Measurements from ENCODE around the gene DOCK7. TPM values are rescaled to one million over a fixed set of nuclear protein-coding genes. Genes with fewer than 3 reads are reported as not detected.
"Not testable (repeated sequence)": the region's sequence is repeated elsewhere in the genome, so short reads cannot be mapped to it uniquely, and the experiment has no call there.

The DOCK7 gene
- total RNA-seq, 1 donor from 2014 or later = 46.0 TPM

- peaks cover 0 to 9% of the 10 kb centered on the region in 2 donors for H3K4me1 ChIP-seq
- H3K4me3 ChIP-seq = no peak overlapping the region
- H3K36me3 ChIP-seq = no peaks in the 10 kb centered on the region
- TF ChIP-seq, protein P1, sequence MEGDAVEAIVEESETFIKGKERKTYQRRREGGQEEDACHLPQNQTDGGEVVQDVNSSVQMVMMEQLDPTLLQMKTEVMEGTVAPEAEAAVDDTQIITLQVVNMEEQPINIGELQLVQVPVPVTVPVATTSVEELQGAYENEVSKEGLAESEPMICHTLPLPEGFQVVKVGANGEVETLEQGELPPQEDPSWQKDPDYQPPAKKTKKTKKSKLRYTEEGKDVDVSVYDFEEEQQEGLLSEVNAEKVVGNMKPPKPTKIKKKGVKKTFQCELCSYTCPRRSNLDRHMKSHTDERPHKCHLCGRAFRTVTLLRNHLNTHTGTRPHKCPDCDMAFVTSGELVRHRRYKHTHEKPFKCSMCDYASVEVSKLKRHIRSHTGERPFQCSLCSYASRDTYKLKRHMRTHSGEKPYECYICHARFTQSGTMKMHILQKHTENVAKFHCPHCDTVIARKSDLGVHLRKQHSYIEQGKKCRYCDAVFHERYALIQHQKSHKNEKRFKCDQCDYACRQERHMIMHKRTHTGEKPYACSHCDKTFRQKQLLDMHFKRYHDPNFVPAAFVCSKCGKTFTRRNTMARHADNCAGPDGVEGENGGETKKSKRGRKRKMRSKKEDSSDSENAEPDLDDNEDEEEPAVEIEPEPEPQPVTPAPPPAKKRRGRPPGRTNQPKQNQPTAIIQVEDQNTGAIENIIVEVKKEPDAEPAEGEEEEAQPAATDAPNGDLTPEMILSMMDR (IDR thresholded peaks at IDR 0.05) = no peak
- no peaks in the 10 kb centered on the region for H3K9me3 ChIP-seq
- no peaks in the 10 kb centered on the region for H3K27me3 ChIP-seq
- H3K27ac ChIP-seq = no peak overlapping the region
- intact Hi-C loops (cut with DNase I) = no loop called here
- no peak for DNase-seq (ENCODE audit: low spot score in 2 of 2)
Measured at GRCh38 chr1:62720946-62721554, 32.9 kb upstream of the DOCK7 start.

GRCh38 chr1:62718400-62718799 lies 30.2 kb upstream of the DOCK7 start:
- intact Hi-C loops (cut with DNase I); H3K4me1 ChIP-seq; H3K4me3 ChIP-seq; H3K27me3 ChIP-seq; H3K36me3 ChIP-seq; DNase-seq (ENCODE audit: low spot score in 2 of 2); H3K27ac ChIP-seq; H3K9me3 ChIP-seq: not testable (repeated sequence)

DNA sequence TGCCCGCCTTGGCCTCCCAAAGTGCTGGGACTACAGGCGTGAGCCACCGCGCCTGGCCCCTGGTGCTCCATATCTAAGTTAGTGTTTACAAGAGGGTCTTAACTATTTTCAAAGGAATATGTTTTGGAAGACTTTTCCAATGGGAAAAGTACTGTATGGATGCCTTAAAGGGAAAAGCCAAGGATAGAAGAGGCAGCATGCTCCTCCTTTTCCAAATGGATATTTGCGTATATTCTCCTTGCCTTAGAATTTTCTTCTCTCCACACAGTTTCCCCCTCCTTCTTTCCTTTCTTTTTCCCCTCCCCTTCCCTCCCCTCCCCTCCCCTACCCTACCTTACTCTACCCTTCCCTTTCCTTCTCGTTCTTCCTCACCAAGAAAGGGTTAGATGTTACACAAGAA lies 29.3 kb upstream of the DOCK7 start:
- no peaks in the 10 kb centered on the region for H3K27me3 ChIP-seq

DNA sequence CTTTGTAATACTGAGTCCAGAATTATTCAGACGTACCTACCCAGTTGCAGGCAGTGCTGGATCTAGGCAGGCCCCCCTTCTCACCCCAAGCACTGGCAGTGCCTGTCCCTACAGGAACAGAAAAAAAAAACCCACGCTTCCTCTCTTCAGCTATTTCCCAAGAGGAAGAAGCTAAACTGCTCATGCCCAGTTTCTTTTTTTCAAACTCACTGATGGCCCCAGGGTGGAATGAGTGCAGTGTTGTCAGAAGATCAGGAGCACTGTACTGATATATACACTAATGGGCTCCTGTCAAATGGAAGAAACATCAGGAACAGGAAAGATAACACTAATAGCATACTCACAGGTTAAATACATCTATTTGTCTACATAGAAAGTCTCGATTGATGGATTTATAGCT lies 28.2 kb upstream of the DOCK7 start:
- no peak overlapping the region for H3K4me3 ChIP-seq
- H3K36me3 ChIP-seq = no peaks in the 10 kb centered on the region
- no peaks in the 10 kb centered on the region for H3K27me3 ChIP-seq
- H3K4me1 ChIP-seq = no peaks in the 10 kb centered on the region
- no peak overlapping the region for H3K27ac ChIP-seq
- TF ChIP-seq, protein P1 (IDR thresholded peaks at IDR 0.05) = no peak
- intact Hi-C loops (cut with DNase I) = no loop called here
- H3K9me3 ChIP-seq = no peaks in the 10 kb centered on the region
- DNase-seq (ENCODE audit: low spot score in 2 of 2) = no peak

More for the DNA sequence above, 29.3 kb upstream of the DOCK7 start:
- H3K4me1 ChIP-seq = no peaks in the 10 kb centered on the region
- TF ChIP-seq, protein P1 (IDR thresholded peaks at IDR 0.05) = no peak
- H3K4me3 ChIP-seq = no peak overlapping the region
- H3K27ac ChIP-seq = no peak overlapping the region
- no peak for DNase-seq (ENCODE audit: low spot score in 2 of 2)
- intact Hi-C loops (cut with DNase I) = no loop called here
- no peaks in the 10 kb centered on the region for H3K9me3 ChIP-seq
- H3K36me3 ChIP-seq = no peaks in the 10 kb centered on the region

DNA sequence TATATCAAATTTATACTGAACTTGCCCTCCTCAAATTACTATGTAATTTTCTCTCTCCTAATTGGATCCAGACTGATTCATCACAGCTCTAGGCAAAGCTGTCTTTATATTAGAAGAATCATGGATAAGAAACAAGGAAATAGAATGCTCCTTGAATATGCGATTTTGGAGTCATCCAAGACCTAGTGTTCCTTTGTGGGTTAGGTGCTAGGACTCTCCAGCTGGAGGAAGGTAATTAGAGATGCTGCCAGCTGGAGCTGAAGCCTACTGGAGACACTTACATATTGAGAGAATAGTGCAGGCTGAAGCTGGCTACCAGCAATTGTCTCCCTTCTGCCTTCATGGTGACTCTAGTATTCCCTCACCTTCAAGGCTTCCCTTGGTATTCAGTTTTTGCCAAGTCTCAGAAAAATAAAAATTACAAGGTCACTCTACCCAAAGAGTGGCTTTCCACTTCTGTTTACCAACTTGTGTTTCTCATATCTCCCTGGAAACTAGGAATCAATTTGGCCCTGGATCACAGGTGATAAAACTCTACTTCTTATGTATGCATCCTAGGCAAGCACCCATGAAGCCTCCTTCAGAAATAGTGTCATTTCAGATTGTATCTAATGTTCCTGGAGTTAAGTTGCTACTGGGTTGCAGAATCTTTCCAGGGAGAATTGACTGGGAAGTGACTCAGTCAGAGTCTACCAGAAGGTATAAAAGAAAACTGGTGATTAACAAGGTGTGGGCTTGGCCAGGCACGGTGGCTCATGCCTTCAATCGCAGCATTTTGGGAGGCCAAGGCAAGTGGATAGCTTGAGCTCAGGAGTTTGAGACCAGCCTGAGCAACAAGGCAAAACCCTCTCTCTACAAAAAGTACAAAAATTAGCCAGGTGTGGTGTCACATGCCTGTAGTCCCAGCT lies 24.4 kb upstream of the DOCK7 start:
- TF ChIP-seq, protein P1 (IDR thresholded peaks at IDR 0.05) = no peak
- no peaks in the 10 kb centered on the region for H3K9me3 ChIP-seq
- intact Hi-C loops (cut with DNase I) = no loop called here
- no peak for DNase-seq (ENCODE audit: low spot score in 2 of 2)
- H3K4me3 ChIP-seq = no peak overlapping the region
- no peaks in the 10 kb centered on the region for H3K27me3 ChIP-seq
- no peak overlapping the region for H3K27ac ChIP-seq
- no peaks in the 10 kb centered on the region for H3K4me1 ChIP-seq
- H3K36me3 ChIP-seq = no peaks in the 10 kb centered on the region

DNA sequence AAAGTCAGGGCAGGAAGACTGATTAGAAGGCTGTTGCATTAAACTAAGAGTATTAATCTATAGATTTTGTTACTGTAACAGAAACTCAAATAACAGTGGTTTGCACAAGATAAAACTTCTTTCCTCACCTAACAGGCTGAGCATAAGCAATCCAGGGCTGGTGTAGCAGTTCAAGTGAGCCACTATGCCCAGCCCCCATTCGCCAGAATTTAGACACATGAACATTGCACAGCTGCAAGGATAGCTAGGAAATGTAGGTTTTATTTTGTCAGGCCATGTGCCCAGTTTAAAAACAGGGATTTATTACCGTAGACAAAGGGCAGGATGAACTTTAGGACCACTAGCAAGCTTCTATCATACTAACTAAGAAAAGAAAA lies 19.5 kb upstream of the DOCK7 start:
- H3K36me3 ChIP-seq = no peaks in the 10 kb centered on the region
- intact Hi-C loops (cut with DNase I) = no loop called here
- no peaks in the 10 kb centered on the region for H3K4me1 ChIP-seq
- DNase-seq (ENCODE audit: low spot score in 2 of 2) = no peak
- H3K9me3 ChIP-seq = no peaks in the 10 kb centered on the region
- no peaks in the 10 kb centered on the region for H3K27me3 ChIP-seq
- TF ChIP-seq, protein P1 (IDR thresholded peaks at IDR 0.05) = no peak
- H3K4me3 ChIP-seq = no peak overlapping the region
- no peak overlapping the region for H3K27ac ChIP-seq
